Loucy (cell line): ENCODE measurements around the gene NOTCH1.

Source experiments
- H2AFZ ChIP-seq: fragments of 200-600 bp; sonication (generic); 2 replicates; pipeline ENCODE4 v1.6.0; 2016; ENCODE audit warnings: antibody characterized with exemption, mild to moderate bottlenecking, low read length, moderate library complexity
- H3F3A ChIP-seq: fragments of 200-600 bp; 2 replicates; pipeline ENCODE4 v1.6.0; 2016; ENCODE audit warnings: antibody characterized with exemption, low read depth, mild to moderate bottlenecking
- H3K27me3 ChIP-seq: fragments of 200-600 bp; sonication (generic); 2 replicates; pipeline ENCODE4 v1.6.1; 2014; ENCODE audit warnings: low read length, mild to moderate bottlenecking; ENCODE audit not compliant: insufficient read depth, poor library complexity, severe bottlenecking
- H3K36me3 ChIP-seq: fragments of 200-600 bp; sonication (generic); 2 replicates; pipeline ENCODE4 v1.6.1; 2016; ENCODE audit warnings: low read length; ENCODE audit not compliant: insufficient read depth
- H3K4me1 ChIP-seq: fragments of 200-600 bp; sonication (generic); 2 replicates; pipeline ENCODE4 v1.5.1; 2014; ENCODE audit warnings: low read length, mild to moderate bottlenecking; ENCODE audit not compliant: insufficient read depth, poor library complexity, severe bottlenecking
- H3K4me2 ChIP-seq: fragments of 200-600 bp; sonication (generic); 2 replicates; pipeline ENCODE4 v1.6.0; 2014; ENCODE audit warnings: antibody characterized with exemption, low read length, low read depth, mild to moderate bottlenecking; ENCODE audit not compliant: poor library complexity, severe bottlenecking
- H3K4me3 ChIP-seq: fragments of 200-600 bp; sonication (generic); 2 replicates; pipeline ENCODE4 v1.5.1; 2014; ENCODE audit warnings: low read length, mild to moderate bottlenecking, mixed read lengths; ENCODE audit not compliant: poor library complexity, severe bottlenecking
- H3K79me2 ChIP-seq: fragments of 200-600 bp; sonication (generic); 2 replicates; pipeline ENCODE4 v1.6.1; 2014; ENCODE audit warnings: low read length; ENCODE audit not compliant: insufficient read depth
- H3K9ac ChIP-seq: fragments of 200-600 bp; sonication (generic); 2 replicates; pipeline ENCODE4 v1.6.0; 2014; ENCODE audit warnings: mild to moderate bottlenecking, low read depth, low read length, moderate library complexity; ENCODE audit not compliant: poor library complexity, severe bottlenecking
- H3K9me2 ChIP-seq: fragments of 200-600 bp; sonication (generic); replicated peaks from 2 replicates; pipeline ENCODE4 v1.6.1; 2016; ENCODE audit warnings: low read depth, low read length, mixed read lengths
- H3K9me3 ChIP-seq: fragments of 200-600 bp; sonication (generic); 2 replicates; pipeline ENCODE4 v1.6.1; 2014; ENCODE audit warnings: mild to moderate bottlenecking, antibody characterized with exemption, low read length, low read depth; ENCODE audit not compliant: insufficient read depth
- H4K20me1 ChIP-seq: fragments of 200-600 bp; sonication (generic); 2 replicates; pipeline ENCODE4 v1.6.0; 2014; ENCODE audit warnings: antibody characterized with exemption, low read length, mild to moderate bottlenecking; ENCODE audit not compliant: insufficient read depth, poor library complexity, severe bottlenecking
- EZH2phosphoT487 ChIP-seq: fragments of 200-600 bp; IDR thresholded peaks from 2 replicates; pipeline ENCODE4 v1.6.1; 2018; ENCODE audit warnings: antibody characterized with exemption, mild to moderate bottlenecking, moderate library complexity, borderline replicate concordance
- TF ChIP-seq, protein P1 (sequence below): fragments of 200-600 bp; sonication (generic); conservative IDR thresholded peaks from 2 replicates; pipeline ENCODE4 v1.5.1; 2014; ENCODE audit warnings: mild to moderate bottlenecking, antibody characterized with exemption, low read length

The NOTCH1 gene

DNA sequence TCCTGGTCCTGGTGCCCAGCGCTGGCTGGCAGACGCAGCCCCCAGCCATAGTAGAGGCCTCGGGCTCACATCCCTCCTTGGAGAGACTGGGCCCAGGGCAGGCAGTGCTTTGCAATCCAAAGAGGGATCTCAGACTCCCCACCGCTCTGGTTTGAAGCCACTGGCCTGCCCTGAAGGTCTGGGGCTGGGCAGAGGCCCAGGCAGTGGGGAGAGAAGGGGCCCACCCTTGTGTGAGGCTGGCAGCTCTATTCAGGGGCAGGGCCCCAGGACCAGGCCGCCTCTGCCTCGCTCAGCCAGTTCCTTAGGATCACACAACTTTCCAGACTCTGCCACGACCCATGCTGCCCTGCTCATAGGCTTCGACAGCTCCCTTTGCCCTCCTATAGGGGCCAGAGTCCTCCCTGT is 52.3 kb downstream of the NOTCH1 start:
- no peak overlapping the region for H3K9ac ChIP-seq
- no peaks in the 10 kb centered on the region for H3K27me3 ChIP-seq
- no peaks in the 10 kb centered on the region for H3K9me3 ChIP-seq
- no peaks in the 10 kb centered on the region for H3F3A ChIP-seq
- no peaks in the 10 kb centered on the region for H3K4me1 ChIP-seq
- no peaks in the 10 kb centered on the region for H3K79me2 ChIP-seq
- H2AFZ ChIP-seq, result no peak overlapping the region
- H3K4me2 ChIP-seq, result no peak overlapping the region
- H3K9me2 ChIP-seq, result no peaks in the 10 kb centered on the region
- no peaks in the 10 kb centered on the region; the same call in 1 of the 2 replicates for H3K36me3 ChIP-seq
- H3K4me3 ChIP-seq, result no peak overlapping the region
- no peak for TF ChIP-seq EZH2phosphoT487
- TF ChIP-seq, protein P1, sequence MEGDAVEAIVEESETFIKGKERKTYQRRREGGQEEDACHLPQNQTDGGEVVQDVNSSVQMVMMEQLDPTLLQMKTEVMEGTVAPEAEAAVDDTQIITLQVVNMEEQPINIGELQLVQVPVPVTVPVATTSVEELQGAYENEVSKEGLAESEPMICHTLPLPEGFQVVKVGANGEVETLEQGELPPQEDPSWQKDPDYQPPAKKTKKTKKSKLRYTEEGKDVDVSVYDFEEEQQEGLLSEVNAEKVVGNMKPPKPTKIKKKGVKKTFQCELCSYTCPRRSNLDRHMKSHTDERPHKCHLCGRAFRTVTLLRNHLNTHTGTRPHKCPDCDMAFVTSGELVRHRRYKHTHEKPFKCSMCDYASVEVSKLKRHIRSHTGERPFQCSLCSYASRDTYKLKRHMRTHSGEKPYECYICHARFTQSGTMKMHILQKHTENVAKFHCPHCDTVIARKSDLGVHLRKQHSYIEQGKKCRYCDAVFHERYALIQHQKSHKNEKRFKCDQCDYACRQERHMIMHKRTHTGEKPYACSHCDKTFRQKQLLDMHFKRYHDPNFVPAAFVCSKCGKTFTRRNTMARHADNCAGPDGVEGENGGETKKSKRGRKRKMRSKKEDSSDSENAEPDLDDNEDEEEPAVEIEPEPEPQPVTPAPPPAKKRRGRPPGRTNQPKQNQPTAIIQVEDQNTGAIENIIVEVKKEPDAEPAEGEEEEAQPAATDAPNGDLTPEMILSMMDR, result no peak
- H4K20me1 ChIP-seq, result no peaks in the 10 kb centered on the region

DNA sequence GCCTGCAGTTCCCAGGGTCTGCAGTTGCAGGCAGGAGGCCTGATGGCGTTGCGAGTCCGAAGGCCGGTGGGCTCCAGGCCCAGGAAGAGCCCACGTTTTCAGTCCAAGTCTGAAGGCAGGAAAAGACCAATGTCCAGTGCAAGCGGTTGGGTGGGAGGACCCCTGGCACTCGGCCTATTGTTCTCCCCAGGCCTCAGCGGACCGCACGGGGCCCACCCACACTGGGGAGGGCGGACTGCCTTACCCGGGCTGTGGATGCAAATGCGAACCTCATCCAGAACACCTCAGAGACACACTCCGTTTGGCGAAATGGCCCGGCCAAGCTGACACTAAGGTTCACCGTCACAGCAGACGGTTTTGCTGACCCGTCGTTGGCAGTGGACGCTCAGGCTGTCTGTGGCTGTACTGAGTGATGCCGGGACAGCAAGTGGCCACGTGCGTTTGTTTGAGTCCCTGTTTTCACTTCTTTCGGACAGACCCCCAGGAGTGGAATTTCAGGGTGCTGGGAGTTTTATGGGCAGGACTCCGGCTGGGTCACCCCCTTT is 52.8 kb downstream of the NOTCH1 start:
- no peaks in the 10 kb centered on the region for H3K9me3 ChIP-seq

DNA sequence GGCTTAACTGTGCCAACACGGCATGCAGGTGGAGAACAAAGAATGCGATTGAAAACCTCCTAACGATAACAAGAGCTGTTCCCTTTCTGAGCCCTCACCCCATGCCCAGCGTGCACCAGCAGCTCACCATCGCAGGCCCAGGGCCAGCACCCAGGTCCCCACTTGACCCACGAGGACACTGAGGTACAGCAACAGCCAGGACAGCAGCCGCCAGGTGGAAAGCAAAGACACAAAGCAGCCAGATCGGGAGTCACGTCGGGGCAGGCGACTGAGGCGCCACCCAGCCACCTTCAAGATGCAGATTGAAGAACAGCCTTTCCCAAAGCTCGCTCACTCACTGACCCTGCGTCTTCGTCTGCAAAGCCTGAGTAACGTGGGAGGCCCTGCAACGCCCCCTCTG is 56.1 kb downstream of the NOTCH1 start:
- Histone ChIP-seq H3K4me1 (no peaks in the 10 kb centered on the region), H3K9ac (no peak overlapping the region), H2AFZ (no peak overlapping the region), H3K4me2 (no peak overlapping the region), H3K27me3 (no peaks in the 10 kb centered on the region), H3K9me2 (no peaks in the 10 kb centered on the region), H3K9me3 (no peaks in the 10 kb centered on the region), H3F3A (no peaks in the 10 kb centered on the region), H3K4me3 (no peak overlapping the region), H3K36me3 (no peaks in the 10 kb centered on the region), H3K79me2 (no peaks in the 10 kb centered on the region), H4K20me1 (peaks cover 2% of the 10 kb centered on the region)
- TF ChIP-seq, protein P1, result no peak
- TF ChIP-seq EZH2phosphoT487, result no peak

More for the DNA sequence above, 52.8 kb downstream of the NOTCH1 start:
- Histone ChIP-seq H2AFZ (no peak overlapping the region), H3K79me2 (no peaks in the 10 kb centered on the region), H3K4me2 (no peak overlapping the region), H3K4me3 (no peak overlapping the region), H3K27me3 (no peaks in the 10 kb centered on the region), H3K4me1 (no peaks in the 10 kb centered on the region), H3K9me2 (no peaks in the 10 kb centered on the region), H3K9ac (no peak overlapping the region), H3K36me3 (no peaks in the 10 kb centered on the region; the same call in 1 of the 2 replicates), H3F3A (no peaks in the 10 kb centered on the region), H4K20me1 (no peaks in the 10 kb centered on the region)
- TF ChIP-seq, protein P1, result no peak
- TF ChIP-seq EZH2phosphoT487, result no peak
